ELF-1 (cell line): ENCODE data around the gene CSNK2A3.
"Not testable (repeated sequence)": the region's sequence is repeated elsewhere in the genome, so short reads cannot be mapped to it uniquely, and the experiment has no call there.

Experiments used
- DNase-seq: peaks from one replicate; pipeline ENCODE4 v3.0.0-alpha.2; 2016; ENCODE audit warnings: low read depth, low spot score

Gene CSNK2A3

GRCh38 chr11:11380340-11380739, 27.3 kb upstream of the CSNK2A3 start:
- no peak for DNase-seq

GRCh38 chr11:11379661-11380060, 26.6 kb upstream of the CSNK2A3 start:
- no peak for DNase-seq

GRCh38 chr11:11378184-11378940, 25.3 kb upstream of the CSNK2A3 start:
- no peak for DNase-seq

- DNase-seq: no peak
These were observed 21.5 kb upstream of the CSNK2A3 start for GRCh38 chr11:11374358-11375148.

GRCh38 chr11:11373934-11374333, 20.9 kb upstream of the CSNK2A3 start:
- DNase-seq: no peak

GRCh38 chr11:11372461-11372860, 19.4 kb upstream of the CSNK2A3 start:
- no peak for DNase-seq

- no peak for DNase-seq
These were observed 17.9 kb upstream of the CSNK2A3 start for GRCh38 chr11:11370962-11371303.

- no peak for DNase-seq
These were observed 17.4 kb upstream of the CSNK2A3 start for GRCh38 chr11:11370255-11370961.

GRCh38 chr11:11366793-11367192, 13.7 kb upstream of the CSNK2A3 start:
- no peak for DNase-seq

GRCh38 chr11:11363674-11364073, 10.6 kb upstream of the CSNK2A3 start:
- no peak for DNase-seq

GRCh38 chr11:11359611-11360010, 6.6 kb upstream of the CSNK2A3 start:
- DNase-seq: no peak

GRCh38 chr11:11356842-11357241, 3.8 kb upstream of the CSNK2A3 start:
- no peak for DNase-seq

GRCh38 chr11:11351851-11352250, 1.2 kb downstream of the CSNK2A3 start:
- not testable (repeated sequence) for DNase-seq

- no peak for DNase-seq
These were observed 1.9 kb downstream of the CSNK2A3 start for GRCh38 chr11:11351042-11351586.

GRCh38 chr11:11349870-11350337, 3.1 kb downstream of the CSNK2A3 start:
- no peak for DNase-seq

GRCh38 chr11:11349106-11349825, 3.8 kb downstream of the CSNK2A3 start:
- DNase-seq: no peak

- DNase-seq: no peak
These were observed 4.7 kb downstream of the CSNK2A3 start for GRCh38 chr11:11348303-11348702.

- no peak for DNase-seq
These were observed 5.5 kb downstream of the CSNK2A3 start for GRCh38 chr11:11347592-11347991.

GRCh38 chr11:11346303-11346702, 6.7 kb downstream of the CSNK2A3 start:
- no peak for DNase-seq

- DNase-seq: no peak
These were observed 8.0 kb downstream of the CSNK2A3 start for GRCh38 chr11:11345099-11345498.

GRCh38 chr11:11344045-11344444, 9.0 kb downstream of the CSNK2A3 start:
- DNase-seq: no peak
